ENCODE results near the gene INSIG1. TPM values are rescaled to one million over a fixed set of nuclear protein-coding genes. Genes with fewer than 3 reads are reported as not detected.

Gene INSIG1
- total RNA-seq, 4 donors from 2014 or later, result 70.4 to 256 (median 145) TPM

- TF ChIP-seq, protein P1, sequence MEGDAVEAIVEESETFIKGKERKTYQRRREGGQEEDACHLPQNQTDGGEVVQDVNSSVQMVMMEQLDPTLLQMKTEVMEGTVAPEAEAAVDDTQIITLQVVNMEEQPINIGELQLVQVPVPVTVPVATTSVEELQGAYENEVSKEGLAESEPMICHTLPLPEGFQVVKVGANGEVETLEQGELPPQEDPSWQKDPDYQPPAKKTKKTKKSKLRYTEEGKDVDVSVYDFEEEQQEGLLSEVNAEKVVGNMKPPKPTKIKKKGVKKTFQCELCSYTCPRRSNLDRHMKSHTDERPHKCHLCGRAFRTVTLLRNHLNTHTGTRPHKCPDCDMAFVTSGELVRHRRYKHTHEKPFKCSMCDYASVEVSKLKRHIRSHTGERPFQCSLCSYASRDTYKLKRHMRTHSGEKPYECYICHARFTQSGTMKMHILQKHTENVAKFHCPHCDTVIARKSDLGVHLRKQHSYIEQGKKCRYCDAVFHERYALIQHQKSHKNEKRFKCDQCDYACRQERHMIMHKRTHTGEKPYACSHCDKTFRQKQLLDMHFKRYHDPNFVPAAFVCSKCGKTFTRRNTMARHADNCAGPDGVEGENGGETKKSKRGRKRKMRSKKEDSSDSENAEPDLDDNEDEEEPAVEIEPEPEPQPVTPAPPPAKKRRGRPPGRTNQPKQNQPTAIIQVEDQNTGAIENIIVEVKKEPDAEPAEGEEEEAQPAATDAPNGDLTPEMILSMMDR (IDR thresholded peaks at IDR 0.05; ENCODE audit: low read depth), result no peak
Measured at GRCh38 chr7:155276042-155276799, 21.5 kb upstream of the INSIG1 start.

- TF ChIP-seq, protein P1 (IDR thresholded peaks at IDR 0.05; ENCODE audit: low read depth), result no peak
Measured at GRCh38 chr7:155276800-155277375, 20.8 kb upstream of the INSIG1 start.

DNA sequence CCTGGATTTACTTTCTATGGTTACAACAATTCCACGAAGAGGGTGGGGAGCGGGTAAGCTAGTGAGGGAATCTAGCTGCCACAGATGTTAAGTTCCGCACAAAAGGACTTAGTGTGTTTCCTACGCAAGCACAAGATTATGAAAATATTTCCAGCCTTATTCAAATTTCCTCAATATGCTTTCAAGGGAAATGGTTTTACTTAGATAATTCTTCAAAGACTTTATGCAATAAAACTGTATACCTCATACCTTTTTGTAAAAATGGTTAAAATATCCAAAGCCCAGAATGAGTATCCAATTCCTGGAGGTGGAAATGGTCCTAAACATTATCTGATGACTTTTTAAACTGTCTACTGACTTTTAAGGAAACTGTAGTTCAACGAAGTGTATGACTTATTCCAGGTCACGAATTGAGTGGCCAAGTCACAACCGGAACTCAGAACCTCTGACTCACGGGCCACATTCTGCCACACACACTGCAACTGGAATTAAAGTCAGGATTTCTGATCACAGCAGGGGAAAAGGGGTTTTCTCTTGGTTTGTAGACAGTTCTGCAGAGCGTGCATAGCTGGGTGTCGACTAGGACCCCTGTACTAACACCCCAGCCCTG, 20.2 kb upstream of the INSIG1 start:
- TF ChIP-seq, protein P1 (IDR thresholded peaks at IDR 0.05; ENCODE audit: low read depth), result no peak

- TF ChIP-seq, protein P1 (IDR thresholded peaks at IDR 0.05; ENCODE audit: low read depth), result no peak
Measured at GRCh38 chr7:155278921-155279320, 18.8 kb upstream of the INSIG1 start.

DNA sequence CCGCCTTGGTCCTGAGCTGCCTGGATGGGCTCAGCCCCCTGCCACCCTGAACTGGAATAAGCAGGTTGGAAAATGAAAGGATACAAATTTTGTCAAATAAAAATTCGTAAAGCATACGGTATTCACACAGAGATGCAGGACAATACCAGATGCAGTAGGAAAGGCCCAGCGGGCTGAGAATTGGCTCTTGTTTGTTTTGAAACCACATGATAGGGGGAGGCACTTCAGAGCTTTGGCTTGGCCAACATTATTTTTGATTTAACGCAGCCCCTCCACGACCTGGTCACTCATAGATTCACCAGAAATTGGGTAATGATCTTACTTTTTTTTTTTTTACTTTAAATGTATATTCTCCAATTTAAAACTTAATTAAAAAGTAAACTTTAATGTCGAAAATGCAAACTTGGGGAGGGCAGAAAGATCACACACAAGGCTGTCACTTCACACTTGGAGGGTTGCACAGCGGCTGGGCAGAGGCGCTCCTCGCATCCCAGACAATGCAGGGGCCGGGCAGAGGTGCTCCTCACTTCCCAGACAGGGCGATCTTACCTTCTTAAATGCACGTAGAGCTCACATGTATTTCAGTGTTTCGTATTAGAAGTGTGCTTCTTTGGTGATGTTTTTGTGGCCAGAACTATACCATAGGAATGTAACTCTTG, 17.8 kb upstream of the INSIG1 start:
- TF ChIP-seq, protein P1 (IDR thresholded peaks at IDR 0.05; ENCODE audit: low read depth), result no peak

DNA sequence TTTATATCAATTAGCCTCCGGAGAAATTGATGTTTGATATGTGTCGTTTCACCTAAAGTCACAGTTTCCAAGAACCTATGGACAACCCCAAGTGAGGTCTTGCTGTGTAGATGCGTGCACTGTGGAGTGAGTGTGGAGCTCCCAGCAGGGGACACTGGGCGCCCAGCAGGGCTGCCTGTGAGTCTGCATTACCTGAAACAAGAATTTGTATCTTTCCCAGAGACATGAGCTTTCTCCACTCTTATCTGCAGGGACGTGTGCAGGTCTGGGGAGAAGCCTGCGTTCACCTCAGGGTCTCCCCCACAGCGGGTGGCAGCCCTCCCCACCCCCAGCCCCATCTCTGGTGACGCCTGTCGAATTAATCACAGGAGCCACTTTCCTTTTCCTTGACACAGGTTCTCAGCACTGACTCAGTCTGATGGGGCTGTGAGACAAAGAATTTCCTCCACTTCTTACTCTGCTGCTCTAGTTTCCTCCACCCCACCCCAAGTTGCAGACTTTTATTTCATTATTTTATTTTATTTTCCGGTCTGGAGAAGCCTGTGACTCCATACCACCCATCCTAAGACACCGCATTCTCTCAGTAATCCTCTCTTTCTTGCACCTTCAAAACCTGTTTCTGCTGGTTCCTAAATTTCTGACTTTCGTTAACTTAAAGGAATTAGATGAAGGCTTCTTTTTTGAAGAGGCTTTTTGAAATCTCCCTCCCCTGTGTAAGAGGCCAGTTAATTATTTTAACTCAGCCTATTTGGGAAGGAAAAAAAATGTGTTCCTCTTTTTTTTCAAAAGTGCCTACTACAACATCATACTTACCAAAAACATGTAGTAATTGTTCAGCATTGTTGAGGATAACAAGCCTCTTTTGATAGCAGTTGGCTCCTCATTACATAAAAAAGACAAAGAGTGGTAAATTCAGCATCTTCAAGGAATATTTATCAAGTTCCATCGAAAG, 17.0 kb upstream of the INSIG1 start:
- TF ChIP-seq, protein P1 (IDR thresholded peaks at IDR 0.05; ENCODE audit: low read depth), result no peak

Data from subcutaneous adipose tissue (tissue), 4 donors.